GM18873 (cell line): ENCODE results near the gene ENAH.

ENCODE experiments used
- ATAC-seq: cut with Tn5 transposase; IDR thresholded peaks from one replicate; pipeline ENCODE4 v1.9.1; 2021; ENCODE audit warnings: mild to moderate bottlenecking, moderate library complexity, moderate number of reproducible peaks; ENCODE audit not compliant: unreplicated experiment, low FRiP score

The ENAH gene

DNA sequence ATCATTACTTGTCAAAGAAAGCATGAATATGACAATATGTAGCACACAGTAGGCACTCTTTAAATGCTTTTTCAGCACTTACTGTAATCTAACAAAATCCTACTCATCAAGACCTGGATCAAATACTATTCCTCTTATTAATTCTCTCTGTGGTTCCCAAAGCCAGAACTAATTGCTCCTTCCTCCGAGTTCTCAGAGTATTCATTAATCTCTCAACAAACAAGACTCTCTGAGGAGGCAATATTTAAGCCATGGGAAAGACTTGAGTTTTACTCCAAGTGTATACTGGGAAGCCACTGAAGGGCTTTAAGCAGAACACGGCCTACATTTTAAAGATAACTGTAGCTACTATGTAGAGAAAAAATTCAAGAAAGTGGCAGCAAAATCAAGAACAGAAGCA, 79.7 kb downstream of the ENAH start:
- ATAC-seq: no peak

DNA sequence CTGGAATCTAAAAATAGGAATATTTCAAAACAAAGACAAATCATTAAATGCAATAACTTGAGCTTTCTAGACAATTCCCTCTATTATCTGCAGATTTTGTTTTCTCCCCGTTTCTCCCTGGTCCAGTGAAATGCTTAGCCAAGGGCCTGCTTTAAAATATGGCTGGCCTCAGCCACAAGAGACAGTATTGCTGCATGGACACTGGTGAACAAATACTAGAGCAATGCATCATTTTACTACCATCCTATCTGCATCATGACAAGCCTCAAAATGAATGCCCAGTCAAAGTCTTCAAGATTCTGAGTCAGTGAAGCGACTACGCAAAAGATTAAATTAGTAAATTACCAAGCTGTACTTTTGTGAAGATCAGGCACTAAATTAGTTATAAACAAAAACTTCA, 80.5 kb downstream of the ENAH start:
- no peak for ATAC-seq

DNA sequence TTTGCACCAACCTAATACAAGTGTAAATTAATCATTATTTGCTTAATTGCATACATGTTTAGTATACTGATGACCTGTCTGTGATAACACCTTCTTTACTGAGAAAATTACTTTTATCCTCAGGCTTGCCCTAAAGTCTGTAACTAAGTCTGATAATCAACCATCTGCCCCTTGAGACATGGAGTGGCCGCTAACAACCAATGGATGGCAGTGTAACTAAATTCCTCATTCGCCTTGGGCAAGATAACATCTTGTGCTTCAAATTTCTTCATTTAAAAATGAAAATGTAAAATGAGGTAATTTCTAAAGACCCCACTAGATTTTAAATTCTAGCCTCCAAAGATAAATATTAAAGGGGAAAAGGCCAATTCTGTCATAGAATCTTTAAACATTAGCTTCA, 85.1 kb downstream of the ENAH start:
- no peak for ATAC-seq

DNA sequence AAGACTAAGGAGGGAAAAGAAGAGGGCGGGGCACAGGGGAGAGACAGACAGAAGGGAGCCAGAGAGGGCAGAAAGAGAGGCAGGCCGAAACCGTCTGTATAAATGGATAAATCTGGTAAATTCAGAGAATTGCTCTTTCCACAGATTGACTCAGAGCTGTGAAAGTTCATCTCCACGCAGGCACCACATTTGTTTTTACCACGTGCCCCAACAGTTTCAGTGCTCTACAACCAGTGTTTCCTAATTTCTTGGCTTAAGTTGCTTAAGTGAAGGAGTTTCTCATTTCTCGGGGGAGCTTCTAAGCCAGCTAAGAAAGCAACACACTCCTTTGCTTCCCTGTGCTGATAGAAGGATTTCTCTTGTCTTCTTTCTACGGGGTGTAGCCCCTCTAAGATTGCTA, 87.1 kb downstream of the ENAH start:
- ATAC-seq: no peak

DNA sequence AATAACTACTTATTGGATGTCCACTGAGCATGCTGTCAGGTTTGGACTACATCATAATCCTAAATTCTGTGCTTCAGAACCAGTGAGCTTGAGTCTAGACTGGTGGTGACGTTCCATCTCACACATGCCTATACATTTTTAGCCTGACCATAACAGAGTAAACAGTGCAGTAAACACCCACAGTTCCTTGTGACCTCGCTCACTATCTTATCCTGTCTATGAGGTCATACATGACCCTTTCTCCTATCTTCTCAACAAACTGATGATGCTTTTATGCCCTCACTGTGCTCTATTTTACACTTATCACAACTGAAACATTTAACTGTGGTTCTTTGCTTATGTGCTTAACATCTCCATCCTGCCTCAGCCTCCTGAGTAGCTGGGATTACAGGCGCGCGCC, 91.2 kb downstream of the ENAH start:
- no peak for ATAC-seq

DNA sequence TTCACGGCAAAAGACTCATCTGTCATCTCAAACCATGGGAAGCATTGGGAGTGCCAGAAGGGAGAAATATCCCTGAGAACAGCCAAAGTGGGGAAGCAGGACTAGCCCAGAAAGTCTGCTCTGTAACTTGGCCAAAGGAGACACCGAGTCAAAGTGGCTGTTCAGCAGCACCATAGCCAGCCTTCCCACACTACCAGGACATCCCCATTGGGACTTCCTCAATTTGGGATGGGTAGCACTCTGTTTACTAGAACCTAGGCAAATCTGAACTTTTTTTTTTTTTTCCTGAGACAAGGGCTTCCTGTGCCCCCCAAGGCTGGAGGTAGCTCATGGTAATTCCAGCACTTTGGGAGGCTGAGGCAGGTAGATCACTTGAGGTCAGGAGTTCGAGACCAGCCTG, 93.0 kb downstream of the ENAH start:
- no peak for ATAC-seq

DNA sequence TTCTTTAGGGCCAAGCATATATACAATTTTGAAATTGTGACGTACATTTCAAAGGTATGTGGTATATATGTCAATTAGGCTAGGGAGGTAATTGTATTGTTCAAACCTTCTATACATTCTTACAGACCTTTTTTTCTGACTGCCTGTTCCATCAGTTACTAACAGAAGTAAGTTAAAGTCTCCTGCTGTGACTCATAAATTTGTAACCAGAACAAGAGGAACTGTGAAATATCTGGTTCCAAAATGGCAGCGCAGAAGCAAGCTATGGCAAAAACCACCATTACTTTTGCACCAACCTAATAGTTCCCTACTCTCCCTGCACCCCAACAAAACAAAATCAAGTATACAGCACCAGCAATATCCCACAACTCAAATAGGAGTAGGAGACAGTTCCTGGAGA, 93.6 kb downstream of the ENAH start:
- ATAC-seq: no peak

DNA sequence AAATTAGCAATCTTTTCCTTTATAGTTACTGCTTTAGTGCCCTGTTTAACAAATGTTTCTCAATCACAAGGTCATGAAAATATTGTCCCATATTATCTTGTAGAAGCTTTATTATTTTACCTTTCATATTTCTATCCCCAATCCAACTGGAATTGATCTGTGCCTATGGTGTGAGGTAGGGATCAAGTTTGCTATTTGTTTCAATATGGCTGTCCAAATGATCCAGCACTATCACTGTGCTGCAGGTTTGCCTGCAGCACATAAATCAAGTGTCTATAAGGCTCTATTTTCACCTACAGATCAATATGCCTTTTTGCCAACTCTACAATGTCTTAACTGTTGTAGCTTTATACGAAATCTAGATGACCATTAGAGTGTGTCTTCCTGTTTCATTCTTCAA, 96.2 kb downstream of the ENAH start:
- no peak for ATAC-seq

DNA sequence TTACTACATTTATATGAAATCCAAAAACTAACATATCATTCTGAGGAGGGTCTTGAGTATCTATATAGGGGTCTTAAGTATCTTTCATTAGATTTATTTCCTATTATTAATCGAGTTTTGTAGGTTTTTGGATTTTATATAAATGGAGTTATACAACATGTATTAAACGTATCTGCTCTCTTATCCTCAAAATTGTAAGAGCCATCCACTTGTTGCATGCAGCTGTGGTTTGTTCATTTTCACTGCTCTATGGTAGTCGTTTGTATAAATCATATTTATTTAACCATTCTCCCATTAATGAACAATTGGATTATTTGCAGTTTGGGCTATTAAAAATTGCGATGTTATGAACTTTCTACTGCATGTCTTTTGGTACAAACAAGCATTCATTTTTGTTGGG, 97.1 kb downstream of the ENAH start:
- ATAC-seq: no peak

DNA sequence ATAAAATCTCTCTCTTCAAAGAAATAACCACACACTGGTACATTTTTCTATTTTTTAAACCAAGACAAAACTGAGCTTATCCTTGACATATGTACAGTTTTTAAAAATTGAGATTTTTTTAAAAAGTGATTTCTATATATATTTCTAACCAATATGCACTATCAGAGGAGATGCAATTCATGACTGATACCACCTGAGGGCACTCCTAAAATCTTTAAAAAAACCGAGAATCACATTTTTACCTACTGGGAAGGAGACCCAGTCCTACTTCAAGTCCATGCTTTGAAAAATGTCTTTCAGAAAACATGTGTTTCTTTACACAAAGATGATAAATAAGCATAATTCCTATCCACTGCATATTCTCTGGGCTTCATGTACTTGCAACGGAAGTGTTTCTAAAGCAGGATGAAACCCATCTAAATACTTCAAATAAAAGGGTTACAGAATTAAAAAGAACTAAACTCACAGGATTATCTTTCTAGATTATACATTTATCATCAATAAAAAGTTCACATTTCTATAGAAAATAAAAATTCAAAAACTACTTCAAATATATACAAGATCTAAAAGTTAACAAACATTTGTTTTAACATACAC, 98.6 kb downstream of the ENAH start:
- no peak for ATAC-seq

DNA sequence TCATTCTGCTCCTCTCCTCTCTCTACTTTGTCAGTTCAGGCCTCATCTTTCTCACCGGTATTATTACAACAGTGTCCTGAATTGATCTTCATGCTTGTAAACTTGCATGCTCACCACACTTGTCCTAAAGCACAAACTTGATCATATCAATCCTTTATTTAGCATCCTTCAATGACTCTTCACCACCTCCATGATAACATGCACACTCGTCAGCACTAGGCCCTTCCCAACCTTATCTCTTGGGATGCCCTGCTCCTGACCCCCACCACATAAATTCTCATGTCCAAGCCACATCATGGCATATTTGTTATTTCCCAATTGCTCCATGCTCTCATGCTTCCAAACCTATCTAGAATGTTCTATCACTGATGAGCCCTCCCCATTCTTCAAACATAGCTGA, 103.1 kb downstream of the ENAH start:
- no peak for ATAC-seq

DNA sequence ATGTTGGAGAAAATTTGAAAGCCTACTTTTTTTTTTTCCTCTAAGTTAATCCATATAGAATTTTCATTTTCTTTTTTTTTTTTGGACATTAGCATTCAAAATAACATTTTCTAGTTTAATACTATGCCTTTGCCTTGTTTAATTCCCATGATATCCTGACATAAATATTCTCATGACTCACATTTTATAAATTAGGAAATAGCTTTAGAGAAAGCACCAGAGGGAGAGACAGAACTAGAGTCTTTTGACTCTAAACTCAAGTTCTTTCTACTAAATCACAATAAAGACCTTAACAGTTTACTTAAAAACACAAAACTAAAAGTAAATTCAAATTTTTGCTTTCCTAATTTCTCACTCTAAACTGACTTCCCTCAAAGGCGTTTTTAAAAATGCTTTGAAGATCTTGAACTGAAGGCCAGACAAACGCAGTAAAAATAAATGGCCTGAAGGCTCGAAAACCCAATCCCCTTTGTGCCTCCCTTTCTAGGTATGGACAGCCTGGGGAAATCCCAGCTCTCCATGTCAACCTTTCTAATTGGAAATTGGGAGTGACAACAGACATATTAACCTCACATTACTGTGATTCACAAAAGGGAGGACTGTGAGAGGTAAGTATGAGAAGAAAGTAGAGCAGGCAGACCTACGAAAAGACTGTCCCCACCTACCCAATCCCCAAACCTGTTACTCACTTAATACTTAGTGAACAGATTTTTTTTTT, 104.6 kb downstream of the ENAH start:
- no peak for ATAC-seq

DNA sequence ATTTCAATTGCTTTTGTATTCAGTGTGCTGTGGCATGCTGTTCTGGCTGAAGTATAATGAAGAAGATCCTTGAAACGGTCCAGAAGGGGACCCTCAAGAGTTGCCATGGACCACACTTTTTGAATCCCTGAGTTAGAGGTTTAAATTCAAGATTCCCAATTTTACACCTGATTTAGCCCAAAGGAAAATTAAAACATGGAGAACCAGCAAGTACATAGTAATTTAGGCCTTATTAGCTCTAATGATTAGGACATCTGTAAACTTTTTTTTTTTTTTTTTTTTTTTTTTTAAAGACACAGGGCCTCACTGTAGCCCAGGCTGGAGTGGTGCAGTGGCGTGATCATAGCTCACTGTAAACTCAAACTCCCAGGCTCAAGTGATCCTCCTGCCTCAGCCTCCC, 107.3 kb downstream of the ENAH start:
- ATAC-seq: no peak

DNA sequence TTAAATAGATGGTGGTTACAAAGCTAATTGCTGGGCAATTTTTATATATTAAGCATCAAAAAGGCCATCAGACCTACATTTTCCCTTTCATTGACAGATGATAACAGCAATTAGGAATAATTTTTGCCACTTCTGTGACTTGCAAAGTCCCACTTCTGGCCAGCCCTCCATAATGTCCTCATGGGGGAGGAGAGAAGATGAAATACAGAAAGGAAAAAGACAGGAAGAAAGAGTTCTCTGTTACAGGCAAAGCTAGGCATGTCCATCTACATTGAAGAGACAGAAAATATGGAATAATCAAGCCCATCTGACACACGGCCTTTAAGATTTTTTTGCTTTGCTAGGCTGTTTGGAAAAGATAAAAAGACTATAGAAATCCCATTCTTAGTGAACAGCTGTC, 108.0 kb downstream of the ENAH start:
- ATAC-seq: no peak

DNA sequence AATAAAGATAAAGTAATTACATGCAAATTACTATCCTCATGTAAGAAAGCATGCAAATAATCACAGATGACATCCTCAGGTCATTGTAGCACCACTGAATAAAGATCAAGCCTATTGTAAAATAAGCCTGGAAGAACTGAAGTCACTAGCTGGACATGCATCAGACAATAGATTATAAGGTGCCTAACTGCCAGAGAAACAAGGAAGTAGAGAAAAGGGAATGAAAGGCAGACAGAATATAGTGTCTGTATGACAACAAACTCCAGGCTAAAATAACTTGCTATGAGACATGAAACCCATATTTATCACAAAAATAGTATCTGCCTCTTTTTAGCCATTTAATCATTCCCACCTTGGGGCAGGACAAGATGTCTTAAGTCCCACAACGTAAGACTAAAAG, 108.7 kb downstream of the ENAH start:
- ATAC-seq: no peak

DNA sequence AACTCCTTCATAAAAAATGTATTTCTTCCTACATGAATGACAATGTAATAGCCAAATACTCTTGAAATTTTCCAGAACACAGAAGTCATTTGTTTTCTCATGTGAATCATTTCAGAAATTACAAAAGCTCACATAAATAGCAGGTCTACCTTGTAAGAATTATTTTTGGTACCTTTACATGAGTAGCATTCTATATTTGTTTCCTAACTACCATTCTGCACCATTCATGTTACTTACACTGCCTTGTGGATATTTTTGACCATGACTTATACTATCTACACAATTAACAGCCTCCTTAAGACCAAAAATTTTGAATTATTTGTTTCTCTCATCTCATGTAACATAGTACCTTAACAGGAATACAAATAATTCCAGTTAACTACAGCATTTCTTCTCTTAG, 109.6 kb downstream of the ENAH start:
- no peak for ATAC-seq

DNA sequence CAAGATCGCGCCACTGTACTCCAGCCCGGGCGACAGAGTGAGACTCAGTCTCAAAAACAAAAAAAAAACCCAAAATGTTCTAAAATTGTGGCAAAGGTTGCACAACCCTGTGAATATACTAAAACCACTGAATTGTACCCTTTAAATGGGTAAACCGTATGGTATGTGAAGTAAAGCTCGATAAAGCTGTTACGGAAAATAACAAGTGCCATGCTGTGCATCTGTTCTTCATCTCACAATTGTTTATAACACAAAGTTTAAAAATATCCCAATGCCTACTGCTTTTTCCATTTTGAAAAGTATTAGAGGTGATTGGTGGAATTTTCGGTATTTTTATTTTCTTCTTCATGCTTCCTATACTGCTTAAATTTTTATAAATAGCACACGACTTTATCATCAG, 111.5 kb downstream of the ENAH start:
- no peak for ATAC-seq

DNA sequence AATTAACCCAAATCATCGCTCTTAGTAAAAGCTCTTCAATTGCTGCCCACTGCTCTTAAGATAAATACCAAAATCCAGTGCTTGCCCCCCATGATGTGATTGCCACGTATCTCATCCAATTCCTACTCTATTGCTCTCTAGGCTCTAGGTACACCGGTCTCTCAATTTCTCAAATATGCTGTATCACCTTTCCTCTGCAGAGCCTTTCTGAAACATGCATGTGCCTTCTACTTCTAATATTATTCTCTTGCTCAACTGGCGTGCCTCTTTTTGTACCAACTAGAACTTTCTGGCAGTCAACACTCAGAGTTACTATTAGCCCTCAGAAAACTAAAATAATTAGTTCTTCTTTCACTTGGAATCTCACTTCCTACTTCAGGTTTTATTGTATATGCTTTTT, 113.3 kb downstream of the ENAH start:
- ATAC-seq: no peak

DNA sequence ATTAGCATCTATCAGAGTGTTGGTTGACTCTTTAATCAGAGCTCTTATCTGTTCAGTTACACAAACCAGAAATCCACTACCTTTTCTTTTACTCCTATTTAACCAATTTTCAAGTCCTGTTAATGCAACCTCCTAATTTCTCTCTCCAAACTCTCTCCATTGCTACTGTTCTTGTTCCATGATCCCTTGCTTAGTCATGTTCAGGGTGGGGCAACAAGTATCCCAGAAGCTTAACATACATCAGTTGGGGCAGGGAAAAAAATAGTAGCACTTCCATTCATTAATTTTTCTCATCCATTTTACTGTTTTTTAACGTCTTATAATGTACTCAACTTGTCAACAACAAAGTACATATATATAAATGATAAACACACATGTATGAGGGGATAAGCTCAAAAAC, 113.9 kb downstream of the ENAH start:
- no peak for ATAC-seq

DNA sequence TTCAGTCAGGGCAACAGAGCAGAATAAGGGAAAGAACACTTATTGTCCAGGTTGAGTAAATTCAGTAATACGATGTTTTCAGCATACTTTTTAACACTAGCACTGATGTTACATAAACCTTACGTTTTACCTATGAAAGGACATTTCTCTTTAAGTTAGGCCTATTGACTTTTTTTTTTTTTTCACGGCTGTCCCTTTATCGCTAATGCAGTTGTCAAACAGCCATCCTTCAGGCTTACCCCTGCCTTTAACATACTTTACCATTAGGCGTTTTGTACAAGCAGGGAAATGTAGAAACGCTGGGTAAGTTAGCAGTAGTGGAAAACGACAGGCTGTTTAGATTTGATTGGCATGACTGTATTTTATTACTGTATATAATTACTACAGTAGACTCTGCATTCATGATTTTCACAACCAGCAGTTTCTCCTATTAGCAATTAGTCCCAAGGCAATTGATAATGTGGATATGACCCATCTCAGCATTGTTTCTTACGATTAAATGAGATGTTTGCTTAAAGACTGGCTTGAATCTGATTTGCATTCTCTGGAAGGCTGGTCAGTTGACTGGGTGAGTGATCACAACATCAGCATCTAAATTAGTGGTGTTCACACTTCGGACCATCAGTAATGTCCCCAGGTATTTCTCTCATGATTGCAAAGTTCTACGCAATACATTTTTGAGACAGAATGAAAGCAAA, 115.2 kb downstream of the ENAH start:
- no peak for ATAC-seq

DNA sequence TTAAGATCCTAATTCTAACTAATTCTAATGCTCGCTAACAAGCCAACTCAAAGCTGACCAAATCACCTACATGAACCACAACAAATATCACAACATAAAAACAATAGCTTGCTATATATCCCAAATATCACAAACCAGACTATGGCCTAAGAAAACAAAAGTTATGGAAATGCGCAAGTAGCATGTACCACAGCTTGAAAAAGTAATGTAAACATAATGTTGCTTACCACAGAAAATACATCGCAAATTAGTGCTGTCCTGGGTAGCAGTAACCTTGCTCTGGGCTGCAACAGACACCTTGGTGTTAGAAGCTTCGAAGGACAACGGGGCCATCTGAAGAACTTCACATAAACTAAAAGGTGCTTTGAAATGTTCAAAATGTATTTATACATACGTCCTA, 117.6 kb downstream of the ENAH start:
- no peak for ATAC-seq

DNA sequence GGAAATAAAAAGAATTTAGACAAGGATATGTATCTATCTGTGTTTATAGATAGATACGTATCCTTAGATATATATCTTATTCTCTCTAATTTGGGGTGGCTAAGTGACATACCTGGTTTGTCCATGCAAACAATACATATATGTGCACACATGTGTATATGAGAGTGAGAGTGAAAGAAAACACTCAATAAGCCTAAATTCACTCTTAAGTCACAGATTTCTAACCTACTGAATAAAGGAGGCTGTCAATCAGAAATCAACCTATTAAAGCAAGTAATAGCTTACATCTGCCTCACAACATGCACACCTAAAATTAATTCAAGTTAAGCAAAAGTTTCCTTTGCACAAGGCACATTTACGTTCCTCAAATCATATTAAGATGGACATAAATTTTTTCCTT, 118.2 kb downstream of the ENAH start:
- ATAC-seq: no peak
